ENCODE data around the gene MYL9. TPM values are rescaled to one million over a fixed set of nuclear protein-coding genes. Genes with fewer than 3 reads are reported as not detected.

Gene MYL9
- total RNA-seq (3.5 and 3.8 TPM in 2 replicates), polyA plus RNA-seq (0.78 and 0.81 TPM in 2 replicates), polyA minus RNA-seq (0.34 and 4.9 TPM in 2 replicates)
- total RNA-seq (2013), result 9.6 TPM

- Histone ChIP-seq H3K9me3 (ENCODE audit: control extremely low read depth in 1 of 3, control insufficient read depth in 2 of 3, insufficient read depth in 1 of 3, low read length in 2 of 3) (no peaks in the 10 kb centered on the region), H3K36me3 (replicated peaks in 1 of 2; ENCODE audit: control extremely low read depth in 1 of 2, control insufficient read depth in 1 of 2, extremely low read depth in 1 of 2, insufficient read depth in 2 of 2, low read length in 1 of 2) (no peaks in the 10 kb centered on the region), H2AFZ (ENCODE audit: insufficient read depth, low read depth, low read length, poor library complexity, severe bottlenecking) (peak within 1 kb of the TSS; percentile 87), H4K20me1 (ENCODE audit: control insufficient read depth, insufficient read depth, low read length, poor library complexity, severe bottlenecking) (no peaks in the 10 kb centered on the region), H3K4me3 (ENCODE audit: control extremely low read depth in 1 of 5, extremely low read depth in 1 of 5, insufficient read depth in 1 of 5, low read depth in 2 of 5, low read length in 4 of 5) (peak within 1 kb of the TSS in 4 of 5 experiments; percentile 35 to 58 (median 46)), H3K4me2 (replicated peaks; ENCODE audit: low read depth, low read length, poor library complexity, severe bottlenecking) (peak within 1 kb of the TSS; percentile 82), H3K9ac (ENCODE audit: low read length) (peak within 1 kb of the TSS; percentile 63), H3K27ac (ENCODE audit: low read length in 2 of 2) (peak within 1 kb of the TSS in 1 of 2 donors; percentile 57), H3K79me2 (ENCODE audit: control insufficient read depth, insufficient read depth, low read length) (peaks cover 3% of the 10 kb centered on the region), H3K27me3 (replicated peaks in 1 of 4; ENCODE audit: control extremely low read depth in 1 of 4, control insufficient read depth in 3 of 4, insufficient read depth in 4 of 4, low read length in 3 of 4) (peaks cover 0 to 3% (median 0%) of the 10 kb centered on the region in 4 experiments), H3K4me1 (ENCODE audit: control insufficient read depth in 2 of 2, insufficient read depth in 2 of 2, low read length in 2 of 2) (peaks cover 9 to 15% of the 10 kb centered on the region in 2 donors)
- TF ChIP-seq CTCF (IDR thresholded peaks at IDR 0.05), result no peak
- TF ChIP-seq EZH2 (IDR thresholded peaks at IDR 0.05; ENCODE audit: borderline replicate concordance, insufficient read depth, low read depth, low read length, poor library complexity, severe bottlenecking), result no peak
- ChIA-PET POLR2A (interaction anchor here (0.9 kb wide), 1 partner anchor 65 kb away, joined by 3 read pairs; the partner anchor contains the start of gene RAB5IF), CTCF (interaction anchor here (1.3 kb wide), 1 partner anchor 64 kb away, joined by 4 read pairs; the partner anchor contains the start of gene RAB5IF)
- peak within 1 kb of the TSS; percentile 53 for H3K27ac Mint-ChIP-seq
- peak; percentile 41 for DNase-seq
- peak within 1 kb of the TSS; percentile 74 for H3K4me3 Mint-ChIP-seq
- no peaks in the 10 kb centered on the region for H3K9me3 Mint-ChIP-seq (ENCODE audit: insufficient read depth)
- ATAC-seq (ENCODE audit: low read depth), result peak; percentile 80
- 11% methylated on average over 39 of the region's 41 CpGs for WGBS (ENCODE audit: insufficient coverage)
- H3K27me3 Mint-ChIP-seq, result no peaks in the 10 kb centered on the region
- H3K4me1 Mint-ChIP-seq, result peaks cover 3% of the 10 kb centered on the region
- intact Hi-C loops (cut with micrococcal nuclease), result no loop called here
Observed at GRCh38 chr20:36541227-36541767, at the start of gene MYL9. TSS of gene MYL9 (plus strand) at chr20:36541519. CDS start at chr20:36544885, 3,366 bp downstream.

Data from B cell (primary cell).